K562 (cell line): ENCODE data around the gene GFOD1. TPM values are rescaled to one million over a fixed set of nuclear protein-coding genes. Genes with fewer than 3 reads are reported as not detected.

Source experiments
- ATF4 ChIP-seq: fragments of 450-650 bp; formaldehyde crosslinking; IDR thresholded peaks from 2 replicates; pipeline ENCODE4 v1.4.0; 2022; ENCODE audit warnings: mild to moderate bottlenecking, moderate library complexity
- BCLAF1 ChIP-seq, 2 experiments: fragments of 450-650 bp in 1 of 2; IDR thresholded peaks; 2 replicates each; pipeline ENCODE4 v1.6.1; 2011 to 2017; ENCODE audit warnings: low read depth in 2 of 2, antibody characterized with exemption in 1 of 2, borderline replicate concordance in 1 of 2, low read length in 1 of 2, mild to moderate bottlenecking in 1 of 2, mixed read lengths in 1 of 2; ENCODE audit not compliant: control insufficient read depth in 1 of 2
- CC2D1A ChIP-seq: fragments of 450-650 bp; IDR thresholded peaks from 2 replicates; pipeline ENCODE4 v1.6.1; 2017; ENCODE audit warnings: mild to moderate bottlenecking
- CUX1 ChIP-seq: fragments of 200-800 bp; sonication (Bioruptor generic); IDR thresholded peaks from 2 replicates; pipeline ENCODE4 v1.6.1; 2016; ENCODE audit warnings: missing genetic modification characterization, missing compliant biosample characterization
- E2F1 ChIP-seq: sonication (generic); formaldehyde crosslinking; IDR thresholded peaks from 2 replicates; pipeline ENCODE4 v1.8.1; 2023; ENCODE audit warnings: mild to moderate bottlenecking, missing genetic modification reagents, moderate library complexity
- EP300 ChIP-seq: IDR thresholded peaks from 2 replicates; pipeline ENCODE4 v1.6.1; 2012; ENCODE audit warnings: low read length, improper control_type of control experiment
- GTF2A2 ChIP-seq: IDR thresholded peaks from 2 replicates; pipeline ENCODE4 v1.6.1; 2016; ENCODE audit warnings: mild to moderate bottlenecking, missing genetic modification characterization, missing compliant biosample characterization
- GTF2E2 ChIP-seq: fragments of 200-800 bp; sonication (Bioruptor generic); IDR thresholded peaks from 2 replicates; pipeline ENCODE4 v1.6.1; 2016; ENCODE audit warnings: missing genetic modification characterization, missing compliant biosample characterization
- HNRNPL ChIP-seq: fragments of 200-400 bp; formaldehyde crosslinking; IDR thresholded peaks from 2 replicates; pipeline ENCODE4 v1.6.1; 2017; ENCODE audit warnings: low read depth, mild to moderate bottlenecking, low read length
- ILF3 ChIP-seq: fragments of 450-650 bp; IDR thresholded peaks from 2 replicates; pipeline ENCODE4 v1.6.1; 2018; ENCODE audit warnings: antibody characterized with exemption, mild to moderate bottlenecking, moderate library complexity, borderline replicate concordance
- MXI1 ChIP-seq: IDR thresholded peaks from 2 replicates; pipeline ENCODE4 v1.6.1; 2011; ENCODE audit warnings: low read depth, mild to moderate bottlenecking, improper control_type of control experiment, low read length
- NR4A1 ChIP-seq, 2 experiments: fragments of 250-450 bp in 1 of 2; fragments of 450-650 bp in 1 of 2; sonication (Bioruptor Pico) in 1 of 2; IDR thresholded peaks; 2 replicates each; pipeline versions ENCODE4 v1.4.0 to v1.6.1; 2016 to 2020; ENCODE audit warnings: mild to moderate bottlenecking in 2 of 2, missing compliant biosample characterization in 1 of 2, missing genetic modification characterization in 1 of 2, moderate library complexity in 1 of 2
- STAT5B ChIP-seq: fragments of 250-450 bp; sonication (Bioruptor Pico); IDR thresholded peaks from 2 replicates; pipeline ENCODE4 v1.8.0; 2021; ENCODE audit warnings: mild to moderate bottlenecking, inconsistent platforms
- USF2 ChIP-seq: sonication (generic); formaldehyde crosslinking; IDR thresholded peaks from 2 replicates; pipeline ENCODE4 v1.5.0; 2020; ENCODE audit warnings: missing genetic modification reagents
- polyA plus RNA-seq, 8 experiments: library from polyadenylated mRNA; depleted of rRNA in 4 of 8; stranded (reverse) in 5 of 8; unstranded in 3 of 8; fragments of >200 nt; fragmentation: Nextera tagmentation in 2 of 8; fragmentation: Illumina TruSeq in 1 of 8; extraction: Ambion mirVana in 2 of 8; extraction: Trizol in 1 of 8; gene quantifications; 2 replicates each; pipeline versions ENCODE4 v1.2.1 to v1.2.3, GENCODE V29; 2011 to 2014; ENCODE audit warnings: inconsistent platforms in 1 of 8, missing spikeins in 1 of 8
- total RNA-seq, 7 experiments: library from RNA; depleted of rRNA in 6 of 7; stranded (reverse); fragments of >200 nt in 6 of 7; fragmentation: Illumina TruSeq in 2 of 7; extraction: Trizol in 2 of 7; gene quantifications; 2 replicates each; pipeline versions ENCODE4 v1.2.1 to v1.2.3, GENCODE V29; 2011 to 2021; ENCODE audit warnings: low replicate concordance in 1 of 7

Gene GFOD1
- total and polyA plus RNA-seq, 9 of the 15 experiments (the other 6 are each of a cell fraction or from before 2014, with no cell fraction given) = 3.8 to 12.0 (median 8.2) TPM

GRCh38 chr6:13487122-13488014, at the start of gene GFOD1 (continued):
- TF ChIP-seq NR4A1 (CRISPR knock-in tag; IDR thresholded peaks at IDR 0.05) (no peak), NR4A1 (tag; IDR thresholded peaks at IDR 0.05) (no peak), ILF3 (no peak), MXI1 (no peak), GTF2A2 (no peak), BCLAF1 (IDR thresholded peaks at IDR 0.05; ENCODE audit: borderline replicate concordance in 1 of 2, control insufficient read depth in 1 of 2, low read depth in 2 of 2, low read length in 1 of 2) (no peak), ATF4 (CRISPR knock-in tag) (no peak), CC2D1A (no peak), STAT5B (CRISPR knock-in tag) (no peak), E2F1 (peak; percentile 47; the same call in 1 of the 2 replicates), USF2 (CRISPR knock-in tag) (no peak), CUX1 (no peak), HNRNPL (peak; percentile 12; the same call in 1 of the 2 replicates), EP300 (no peak), GTF2E2 (tag) (no peak; the same call in 1 of the 2 replicates)
